ENCODE measurements around the gene RABL2A.
"Not testable (repeated sequence)": the region's sequence is repeated elsewhere in the genome, so short reads cannot be mapped to it uniquely, and the experiment has no call there.

DNA sequence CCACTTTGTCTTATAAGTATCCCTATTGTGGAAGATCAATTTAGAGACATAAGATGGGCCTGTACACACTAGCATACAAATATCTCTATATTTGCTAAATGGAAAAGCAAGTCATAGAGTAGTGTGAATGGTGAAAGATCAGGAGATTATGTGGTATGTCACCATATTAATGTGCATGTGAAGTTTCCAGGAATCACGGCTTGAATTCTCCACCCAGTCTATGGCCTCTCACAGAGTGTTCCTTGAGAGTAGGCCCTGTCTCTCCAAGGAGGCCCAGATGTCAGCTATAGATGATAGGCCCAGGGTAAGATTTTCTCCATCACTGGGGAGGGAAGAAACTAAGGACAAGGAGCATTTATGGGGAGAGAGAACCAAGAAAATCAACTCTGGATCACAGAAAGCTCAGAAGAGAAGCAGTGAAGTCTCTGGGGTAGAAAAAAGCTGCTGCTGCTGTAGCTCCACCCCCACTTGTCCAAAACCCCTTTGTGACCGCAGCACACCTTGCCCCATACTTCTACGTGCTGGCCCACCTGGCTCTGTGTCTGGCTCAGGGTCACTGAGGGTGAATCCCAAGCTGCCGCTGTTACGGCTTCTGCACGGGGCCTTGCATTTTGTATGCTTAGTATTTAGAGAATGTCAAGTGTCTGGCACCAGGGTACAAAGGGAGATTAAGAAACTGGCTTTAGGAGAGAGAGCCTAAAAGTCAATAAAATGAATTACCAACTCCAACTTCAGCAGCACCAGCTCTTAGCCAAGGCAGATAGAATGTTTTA, 37.9 kb downstream of the RABL2A start:
- TF ChIP-seq, protein P1, sequence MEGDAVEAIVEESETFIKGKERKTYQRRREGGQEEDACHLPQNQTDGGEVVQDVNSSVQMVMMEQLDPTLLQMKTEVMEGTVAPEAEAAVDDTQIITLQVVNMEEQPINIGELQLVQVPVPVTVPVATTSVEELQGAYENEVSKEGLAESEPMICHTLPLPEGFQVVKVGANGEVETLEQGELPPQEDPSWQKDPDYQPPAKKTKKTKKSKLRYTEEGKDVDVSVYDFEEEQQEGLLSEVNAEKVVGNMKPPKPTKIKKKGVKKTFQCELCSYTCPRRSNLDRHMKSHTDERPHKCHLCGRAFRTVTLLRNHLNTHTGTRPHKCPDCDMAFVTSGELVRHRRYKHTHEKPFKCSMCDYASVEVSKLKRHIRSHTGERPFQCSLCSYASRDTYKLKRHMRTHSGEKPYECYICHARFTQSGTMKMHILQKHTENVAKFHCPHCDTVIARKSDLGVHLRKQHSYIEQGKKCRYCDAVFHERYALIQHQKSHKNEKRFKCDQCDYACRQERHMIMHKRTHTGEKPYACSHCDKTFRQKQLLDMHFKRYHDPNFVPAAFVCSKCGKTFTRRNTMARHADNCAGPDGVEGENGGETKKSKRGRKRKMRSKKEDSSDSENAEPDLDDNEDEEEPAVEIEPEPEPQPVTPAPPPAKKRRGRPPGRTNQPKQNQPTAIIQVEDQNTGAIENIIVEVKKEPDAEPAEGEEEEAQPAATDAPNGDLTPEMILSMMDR (IDR thresholded peaks at IDR 0.05; ENCODE audit: low read depth, low read length, missing input control) = not testable (repeated sequence)
- not testable (repeated sequence) for TF ChIP-seq RAD21 (IDR thresholded peaks at IDR 0.05); HNF4G (IDR thresholded peaks at IDR 0.05); EGR1 (IDR thresholded peaks at IDR 0.05; ENCODE audit: low read depth in 2 of 2); FOXA1 (IDR thresholded peaks at IDR 0.05); YY1 (IDR thresholded peaks at IDR 0.05); TAF1 (conservative IDR thresholded peaks at IDR 0.05); SP1 (IDR thresholded peaks at IDR 0.05)
- TF ChIP-seq, protein P2, sequence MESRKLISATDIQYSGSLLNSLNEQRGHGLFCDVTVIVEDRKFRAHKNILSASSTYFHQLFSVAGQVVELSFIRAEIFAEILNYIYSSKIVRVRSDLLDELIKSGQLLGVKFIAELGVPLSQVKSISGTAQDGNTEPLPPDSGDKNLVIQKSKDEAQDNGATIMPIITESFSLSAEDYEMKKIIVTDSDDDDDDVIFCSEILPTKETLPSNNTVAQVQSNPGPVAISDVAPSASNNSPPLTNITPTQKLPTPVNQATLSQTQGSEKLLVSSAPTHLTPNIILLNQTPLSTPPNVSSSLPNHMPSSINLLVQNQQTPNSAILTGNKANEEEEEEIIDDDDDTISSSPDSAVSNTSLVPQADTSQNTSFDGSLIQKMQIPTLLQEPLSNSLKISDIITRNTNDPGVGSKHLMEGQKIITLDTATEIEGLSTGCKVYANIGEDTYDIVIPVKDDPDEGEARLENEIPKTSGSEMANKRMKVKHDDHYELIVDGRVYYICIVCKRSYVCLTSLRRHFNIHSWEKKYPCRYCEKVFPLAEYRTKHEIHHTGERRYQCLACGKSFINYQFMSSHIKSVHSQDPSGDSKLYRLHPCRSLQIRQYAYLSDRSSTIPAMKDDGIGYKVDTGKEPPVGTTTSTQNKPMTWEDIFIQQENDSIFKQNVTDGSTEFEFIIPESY (IDR thresholded peaks at IDR 0.05) = not testable (repeated sequence)
- TF ChIP-seq, protein P3, sequence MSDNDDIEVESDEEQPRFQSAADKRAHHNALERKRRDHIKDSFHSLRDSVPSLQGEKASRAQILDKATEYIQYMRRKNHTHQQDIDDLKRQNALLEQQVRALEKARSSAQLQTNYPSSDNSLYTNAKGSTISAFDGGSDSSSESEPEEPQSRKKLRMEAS (IDR thresholded peaks at IDR 0.05) = not testable (repeated sequence)
- TF ChIP-seq, protein P4, sequence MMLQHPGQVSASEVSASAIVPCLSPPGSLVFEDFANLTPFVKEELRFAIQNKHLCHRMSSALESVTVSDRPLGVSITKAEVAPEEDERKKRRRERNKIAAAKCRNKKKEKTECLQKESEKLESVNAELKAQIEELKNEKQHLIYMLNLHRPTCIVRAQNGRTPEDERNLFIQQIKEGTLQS (IDR thresholded peaks at IDR 0.05) = not testable (repeated sequence)

All from liver (tissue), 3 donors.